Measurements from ENCODE around the gene KREMEN2.
A peak's percentile ranks its signal among the peaks of the same experiment; 100 is the strongest.

KREMEN2 gene

GRCh38 chr16:3004781-3005284, 40.8 kb downstream of the KREMEN2 start:
- Histone ChIP-seq H3K9me3 (ENCODE audit: control insufficient read depth, insufficient read depth, low read length) (no peaks in the 10 kb centered on the region), H3K4me3 (ENCODE audit: low read length) (peak overlapping the region; percentile 54; the same call in 1 of the 2 replicates), H3K4me1 (ENCODE audit: control insufficient read depth, insufficient read depth, low read length) (peaks cover 16% of the 10 kb centered on the region; the same call in 1 of the 2 replicates), H3K27me3 (ENCODE audit: control insufficient read depth, insufficient read depth, low read length) (no peaks in the 10 kb centered on the region), H3K27ac (ENCODE audit: low read length) (no peak overlapping the region), H3K36me3 (ENCODE audit: control insufficient read depth, insufficient read depth, low read length) (no peaks in the 10 kb centered on the region)
- WGBS (ENCODE audit: insufficient coverage, insufficient read length) = no CpG with 5 or more reads among the region's 25 CpGs
- no peak for DNase-seq (ENCODE audit: low read depth, low spot score)

- H3K4me3 ChIP-seq (ENCODE audit: low read length) = no peak overlapping the region; the same call in 1 of the 2 replicates
- H3K4me1 ChIP-seq (ENCODE audit: control insufficient read depth, insufficient read depth, low read length) = peaks cover 22% of the 10 kb centered on the region
- H3K9me3 ChIP-seq (ENCODE audit: control insufficient read depth, insufficient read depth, low read length) = no peaks in the 10 kb centered on the region
- no peaks in the 10 kb centered on the region for H3K36me3 ChIP-seq (ENCODE audit: control insufficient read depth, insufficient read depth, low read length)
- WGBS (ENCODE audit: insufficient coverage, insufficient read length) = no CpG with 5 or more reads among the region's 13 CpGs
- H3K27ac ChIP-seq (ENCODE audit: low read length) = peak overlapping the region; percentile 34
- no peaks in the 10 kb centered on the region for H3K27me3 ChIP-seq (ENCODE audit: control insufficient read depth, insufficient read depth, low read length)
- DNase-seq (ENCODE audit: low read depth, low spot score) = no peak
Measured at GRCh38 chr16:3007059-3007956, 43.2 kb downstream of the KREMEN2 start.

GRCh38 chr16:3007957-3008689, 44.0 kb downstream of the KREMEN2 start:
- Histone ChIP-seq H3K4me3 (ENCODE audit: low read length) (peak overlapping the region; percentile 5; the same call in 1 of the 2 replicates), H3K36me3 (ENCODE audit: control insufficient read depth, insufficient read depth, low read length) (no peaks in the 10 kb centered on the region), H3K9me3 (ENCODE audit: control insufficient read depth, insufficient read depth, low read length) (no peaks in the 10 kb centered on the region), H3K27ac (ENCODE audit: low read length) (peak overlapping the region; percentile 35), H3K27me3 (ENCODE audit: control insufficient read depth, insufficient read depth, low read length) (no peaks in the 10 kb centered on the region), H3K4me1 (ENCODE audit: control insufficient read depth, insufficient read depth, low read length) (peaks cover 25% of the 10 kb centered on the region)
- no CpG with 5 or more reads among the region's 17 CpGs for WGBS (ENCODE audit: insufficient coverage, insufficient read length)
- DNase-seq (ENCODE audit: low read depth, low spot score) = peak; percentile 97

- Histone ChIP-seq H3K36me3 (ENCODE audit: control insufficient read depth, insufficient read depth, low read length) (no peaks in the 10 kb centered on the region), H3K27ac (ENCODE audit: low read length) (peak overlapping the region; percentile 35), H3K4me1 (ENCODE audit: control insufficient read depth, insufficient read depth, low read length) (peaks cover 31% of the 10 kb centered on the region), H3K27me3 (ENCODE audit: control insufficient read depth, insufficient read depth, low read length) (no peaks in the 10 kb centered on the region), H3K9me3 (ENCODE audit: control insufficient read depth, insufficient read depth, low read length) (no peaks in the 10 kb centered on the region), H3K4me3 (ENCODE audit: low read length) (no peak overlapping the region; the same call in 1 of the 2 replicates)
- no peak for DNase-seq (ENCODE audit: low read depth, low spot score)
- no CpG with 5 or more reads among the region's 4 CpGs for WGBS (ENCODE audit: insufficient coverage, insufficient read length)
Measured at GRCh38 chr16:3008690-3009037, 44.6 kb downstream of the KREMEN2 start.

- H3K27ac ChIP-seq (ENCODE audit: low read length) = peak overlapping the region; percentile 8
- no peaks in the 10 kb centered on the region for H3K27me3 ChIP-seq (ENCODE audit: control insufficient read depth, insufficient read depth, low read length)
- H3K9me3 ChIP-seq (ENCODE audit: control insufficient read depth, insufficient read depth, low read length) = no peaks in the 10 kb centered on the region
- DNase-seq (ENCODE audit: low read depth, low spot score) = no peak
- no CpG with 5 or more reads among the region's 21 CpGs for WGBS (ENCODE audit: insufficient coverage, insufficient read length)
- H3K36me3 ChIP-seq (ENCODE audit: control insufficient read depth, insufficient read depth, low read length) = peaks cover 3% of the 10 kb centered on the region; the same call in 1 of the 2 replicates
- H3K4me1 ChIP-seq (ENCODE audit: control insufficient read depth, insufficient read depth, low read length) = peaks cover 40% of the 10 kb centered on the region
- peak overlapping the region; percentile 1; the same call in 1 of the 2 replicates for H3K4me3 ChIP-seq (ENCODE audit: low read length)
Measured at GRCh38 chr16:3009568-3010390, 45.7 kb downstream of the KREMEN2 start.

- Histone ChIP-seq H3K27me3 (ENCODE audit: control insufficient read depth, insufficient read depth, low read length) (no peaks in the 10 kb centered on the region), H3K9me3 (ENCODE audit: control insufficient read depth, insufficient read depth, low read length) (no peaks in the 10 kb centered on the region), H3K4me1 (ENCODE audit: control insufficient read depth, insufficient read depth, low read length) (peaks cover 40% of the 10 kb centered on the region), H3K4me3 (ENCODE audit: low read length) (no peak overlapping the region), H3K27ac (ENCODE audit: low read length) (no peak overlapping the region), H3K36me3 (ENCODE audit: control insufficient read depth, insufficient read depth, low read length) (peaks cover 3% of the 10 kb centered on the region)
- DNase-seq (ENCODE audit: low read depth, low spot score) = no peak
- no CpG with 5 or more reads among the region's 8 CpGs for WGBS (ENCODE audit: insufficient coverage, insufficient read length)
Measured at GRCh38 chr16:3010510-3010909, 46.4 kb downstream of the KREMEN2 start.

GRCh38 chr16:3012246-3012645, 48.2 kb downstream of the KREMEN2 start:
- Histone ChIP-seq H3K4me1 (ENCODE audit: control insufficient read depth, insufficient read depth, low read length) (peaks cover 38% of the 10 kb centered on the region), H3K36me3 (ENCODE audit: control insufficient read depth, insufficient read depth, low read length) (peaks cover 10% of the 10 kb centered on the region), H3K27me3 (ENCODE audit: control insufficient read depth, insufficient read depth, low read length) (no peaks in the 10 kb centered on the region), H3K27ac (ENCODE audit: low read length) (no peak overlapping the region), H3K9me3 (ENCODE audit: control insufficient read depth, insufficient read depth, low read length) (no peaks in the 10 kb centered on the region), H3K4me3 (ENCODE audit: low read length) (peak overlapping the region; percentile 14; the same call in 1 of the 2 replicates)
- no peak for DNase-seq (ENCODE audit: low read depth, low spot score)
- WGBS (ENCODE audit: insufficient coverage, insufficient read length) = no CpG with 5 or more reads among the region's 19 CpGs

GRCh38 chr16:3012828-3013420, 48.8 kb downstream of the KREMEN2 start, which contains the start of gene CLDN9:
TSS of gene CLDN9 (plus strand) at chr16:3012923. CDS start at chr16:3013363, 440 bp downstream.
- H3K4me3 ChIP-seq (ENCODE audit: low read length) = peak within 1 kb of the TSS; percentile 14; the same call in 1 of the 2 replicates
- H3K27ac ChIP-seq (ENCODE audit: low read length) = no peak within 1 kb of the TSS
- no CpG with 5 or more reads among the region's 27 CpGs for WGBS (ENCODE audit: insufficient coverage, insufficient read length)
- peaks cover 10% of the 10 kb centered on the region for H3K36me3 ChIP-seq (ENCODE audit: control insufficient read depth, insufficient read depth, low read length)
- no peaks in the 10 kb centered on the region for H3K9me3 ChIP-seq (ENCODE audit: control insufficient read depth, insufficient read depth, low read length)
- H3K4me1 ChIP-seq (ENCODE audit: control insufficient read depth, insufficient read depth, low read length) = peaks cover 34% of the 10 kb centered on the region
- H3K27me3 ChIP-seq (ENCODE audit: control insufficient read depth, insufficient read depth, low read length) = no peaks in the 10 kb centered on the region
- no peak for DNase-seq (ENCODE audit: low read depth, low spot score)

GRCh38 chr16:3013491-3013951, 49.4 kb downstream of the KREMEN2 start:
- Histone ChIP-seq H3K4me1 (ENCODE audit: control insufficient read depth, insufficient read depth, low read length) (peaks cover 33% of the 10 kb centered on the region), H3K9me3 (ENCODE audit: control insufficient read depth, insufficient read depth, low read length) (no peaks in the 10 kb centered on the region), H3K27me3 (ENCODE audit: control insufficient read depth, insufficient read depth, low read length) (no peaks in the 10 kb centered on the region), H3K36me3 (ENCODE audit: control insufficient read depth, insufficient read depth, low read length) (peaks cover 10% of the 10 kb centered on the region), H3K4me3 (ENCODE audit: low read length) (no peak overlapping the region), H3K27ac (ENCODE audit: low read length) (no peak overlapping the region)
- WGBS (ENCODE audit: insufficient coverage, insufficient read length) = no CpG with 5 or more reads among the region's 27 CpGs
- DNase-seq (ENCODE audit: low read depth, low spot score) = no peak

Measured in iPS DF 6.9 (cell line).